Non-pigmented ciliary epithelial cell (primary cell): ENCODE results near the gene CBY1.
"Not testable (repeated sequence)": the region's sequence is repeated elsewhere in the genome, so short reads cannot be mapped to it uniquely, and the experiment has no call there.

ENCODE experiments used
- DNase-seq: peaks from one replicate; pipeline ENCODE4 v3.0.0-alpha.2; 2010; ENCODE audit warnings: low read depth

CBY1 gene

GRCh38 chr22:38656256-38657044 is at the start of gene CBY1, which contains the start of gene FAM227A:
TSS of gene CBY1 (plus strand) at chr22:38656638. CDS start at chr22:38668055, 11,417 bp downstream.
TSS of gene FAM227A (minus strand) at chr22:38656392. CDS start at chr22:38650168, 6,224 bp downstream.
- DNase-seq = peak; percentile 42

GRCh38 chr22:38607680-38608079 is 48.8 kb upstream of the CBY1 start:
- DNase-seq = no peak

- no peak for DNase-seq
These were observed 47.3 kb upstream of the CBY1 start for GRCh38 chr22:38608992-38609750.

GRCh38 chr22:38610234-38610633 is 46.2 kb upstream of the CBY1 start:
- no peak for DNase-seq

GRCh38 chr22:38611559-38611958 is 44.9 kb upstream of the CBY1 start:
- DNase-seq = no peak

GRCh38 chr22:38612217-38613006 is 44.0 kb upstream of the CBY1 start:
- no peak for DNase-seq

- no peak for DNase-seq
These were observed 42.9 kb upstream of the CBY1 start for GRCh38 chr22:38613588-38613987.

- DNase-seq = no peak
These were observed 41.9 kb upstream of the CBY1 start for GRCh38 chr22:38614332-38615063.

- DNase-seq = not testable (repeated sequence)
These were observed 41.4 kb upstream of the CBY1 start for GRCh38 chr22:38615064-38615405.

GRCh38 chr22:38618258-38618657 is 38.2 kb upstream of the CBY1 start:
- no peak for DNase-seq

GRCh38 chr22:38618682-38619081 is 37.8 kb upstream of the CBY1 start:
- DNase-seq = no peak

- DNase-seq = no peak
These were observed 33.1 kb upstream of the CBY1 start for GRCh38 chr22:38623351-38623750.

GRCh38 chr22:38628444-38628843 is 28.0 kb upstream of the CBY1 start:
- no peak for DNase-seq

- no peak for DNase-seq
These were observed 27.3 kb upstream of the CBY1 start for GRCh38 chr22:38629108-38629507.

GRCh38 chr22:38631724-38632123 is 24.7 kb upstream of the CBY1 start:
- no peak for DNase-seq

GRCh38 chr22:38632528-38632927 is 23.9 kb upstream of the CBY1 start:
- DNase-seq = no peak

- no peak for DNase-seq
These were observed 18.2 kb upstream of the CBY1 start for GRCh38 chr22:38638216-38638615.

- DNase-seq = no peak
These were observed 17.7 kb upstream of the CBY1 start for GRCh38 chr22:38638728-38639127.

GRCh38 chr22:38641476-38642040 is 14.9 kb upstream of the CBY1 start:
- DNase-seq = no peak

- not testable (repeated sequence) for DNase-seq
These were observed 12.2 kb upstream of the CBY1 start for GRCh38 chr22:38644245-38644644.

- no peak for DNase-seq
These were observed 11.0 kb upstream of the CBY1 start for GRCh38 chr22:38645430-38645829.
